Measurements from ENCODE around the gene CA12. TPM values are rescaled to one million over a fixed set of nuclear protein-coding genes. Genes with fewer than 3 reads are reported as not detected.

The CA12 gene
- total and polyA plus RNA-seq, 9 of the 15 experiments (the other 6 are each of a cell fraction or from before 2014, with no cell fraction given) = 0.01 to 0.78 (median 0.15) TPM; not detected in 1

DNA sequence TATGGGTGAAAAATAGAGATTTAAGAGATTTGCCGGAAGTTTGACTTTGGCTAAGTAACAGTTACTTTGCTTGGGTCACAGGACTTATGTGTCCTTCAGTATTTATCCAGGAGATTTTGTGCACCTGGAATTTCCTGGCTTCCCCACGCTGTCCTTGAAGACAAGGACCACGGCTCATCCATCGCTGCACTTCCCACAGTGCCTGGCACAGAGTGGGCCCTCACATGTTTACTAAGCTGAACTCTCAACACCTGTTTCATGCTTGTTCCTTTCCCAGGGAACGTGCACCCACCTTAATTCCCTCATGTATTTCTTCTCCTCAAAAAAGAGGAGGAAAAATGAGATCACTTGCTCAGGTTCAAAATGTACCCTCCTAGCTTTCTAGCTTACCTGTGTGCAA, 32.0 kb downstream of the CA12 start (continued):
- TF ChIP-seq ZNF695 (CRISPR knock-in tag; IDR thresholded peaks at IDR 0.05) (no peak), ZNF239 (CRISPR knock-in tag; IDR thresholded peaks at IDR 0.05) (no peak), ZNF830 (CRISPR knock-in tag; IDR thresholded peaks at IDR 0.05) (no peak), NBN (IDR thresholded peaks at IDR 0.05; ENCODE audit: low read depth) (no peak), ZNF584 (CRISPR knock-in tag; IDR thresholded peaks at IDR 0.05; ENCODE audit: low read depth) (no peak), TEAD2 (tag; IDR thresholded peaks at IDR 0.05) (no peak), BACH1 (tag; IDR thresholded peaks at IDR 0.05) (no peak), MCM7 (IDR thresholded peaks at IDR 0.05) (no peak), HDGF (IDR thresholded peaks at IDR 0.05) (no peak), JUND (IDR thresholded peaks at IDR 0.05; ENCODE audit: borderline replicate concordance, low read depth, low read length) (no peak), JUND (tag; IDR thresholded peaks at IDR 0.05; ENCODE audit: borderline replicate concordance, low read depth, low read length) (no peak)

DNA sequence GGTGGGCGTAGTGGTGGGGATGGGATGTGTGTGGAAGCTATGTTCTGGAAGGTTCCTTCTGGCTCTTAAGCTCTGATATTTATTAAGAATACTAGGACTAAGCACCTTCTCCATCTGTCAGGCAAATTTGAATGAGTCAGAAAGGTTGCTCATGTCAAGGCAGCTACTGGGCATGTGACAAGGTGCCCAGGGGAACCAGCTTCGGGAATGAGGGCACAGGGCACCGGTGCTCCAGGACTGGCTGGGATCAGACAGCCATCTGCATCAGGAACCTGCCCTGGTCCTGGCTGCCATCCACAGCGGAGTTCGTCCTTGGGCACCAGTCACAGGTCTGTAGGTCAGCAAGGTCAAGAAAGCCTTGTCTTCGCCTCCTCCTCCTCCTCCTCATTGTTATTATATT, 32.5 kb downstream of the CA12 start:
- ATAC-seq (no peak), DNase-seq (ENCODE audit: extremely low read depth in 1 of 4, low spot score in 3 of 4) (no peak), FAIRE-seq (no peak)
- ChIA-PET CTCF (ENCODE audit: low intra/inter-chr PET ratio) (no interaction called here), POLR2A (interaction anchor here (0.6 kb wide), 1 partner anchor 1114 kb away, joined by 4 read pairs; no protein-coding TSS in a partner anchor)
- TF ChIP-seq ZZZ3 (IDR thresholded peaks at IDR 0.05) = no peak
- no peak for TF ChIP-seq SMARCE1 (IDR thresholded peaks at IDR 0.05)
- TF ChIP-seq PHB2 (IDR thresholded peaks at IDR 0.05; ENCODE audit: low read depth) = no peak
- no peak for TF ChIP-seq SIN3B (IDR thresholded peaks at IDR 0.05; ENCODE audit: low read depth)
- no peak for TF ChIP-seq OTX1 (CRISPR knock-in tag; IDR thresholded peaks at IDR 0.05)
- TF ChIP-seq FOXK1 (CRISPR knock-in tag; IDR thresholded peaks at IDR 0.05; ENCODE audit: borderline replicate concordance) = no peak
- no peak for TF ChIP-seq ZEB2 (IDR thresholded peaks at IDR 0.05)
- TF ChIP-seq TRIM28 (IDR thresholded peaks at IDR 0.05) = no peak
- TF ChIP-seq ZNF184 (CRISPR knock-in tag; IDR thresholded peaks at IDR 0.05) = no peak
- TF ChIP-seq, protein P1, sequence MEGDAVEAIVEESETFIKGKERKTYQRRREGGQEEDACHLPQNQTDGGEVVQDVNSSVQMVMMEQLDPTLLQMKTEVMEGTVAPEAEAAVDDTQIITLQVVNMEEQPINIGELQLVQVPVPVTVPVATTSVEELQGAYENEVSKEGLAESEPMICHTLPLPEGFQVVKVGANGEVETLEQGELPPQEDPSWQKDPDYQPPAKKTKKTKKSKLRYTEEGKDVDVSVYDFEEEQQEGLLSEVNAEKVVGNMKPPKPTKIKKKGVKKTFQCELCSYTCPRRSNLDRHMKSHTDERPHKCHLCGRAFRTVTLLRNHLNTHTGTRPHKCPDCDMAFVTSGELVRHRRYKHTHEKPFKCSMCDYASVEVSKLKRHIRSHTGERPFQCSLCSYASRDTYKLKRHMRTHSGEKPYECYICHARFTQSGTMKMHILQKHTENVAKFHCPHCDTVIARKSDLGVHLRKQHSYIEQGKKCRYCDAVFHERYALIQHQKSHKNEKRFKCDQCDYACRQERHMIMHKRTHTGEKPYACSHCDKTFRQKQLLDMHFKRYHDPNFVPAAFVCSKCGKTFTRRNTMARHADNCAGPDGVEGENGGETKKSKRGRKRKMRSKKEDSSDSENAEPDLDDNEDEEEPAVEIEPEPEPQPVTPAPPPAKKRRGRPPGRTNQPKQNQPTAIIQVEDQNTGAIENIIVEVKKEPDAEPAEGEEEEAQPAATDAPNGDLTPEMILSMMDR (IDR thresholded peaks at IDR 0.05 in 2 of 3, conservative IDR thresholded peaks at IDR 0.05 in 1 of 3; ENCODE audit: insufficient read depth in 2 of 3, low read depth in 1 of 3, low read length in 3 of 3) = no peak
- peaks cover 11 to 13% of the 10 kb centered on the region in 2 experiments for H3K4me1 ChIP-seq (replicated peaks in 1 of 2; ENCODE audit: control insufficient read depth in 2 of 2, insufficient read depth in 2 of 2, low read length in 2 of 2)
- no peaks in the 10 kb centered on the region for H3K9me1 ChIP-seq (ENCODE audit: control insufficient read depth, insufficient read depth, low read length)
- no peaks in the 10 kb centered on the region for H4K20me1 ChIP-seq (replicated peaks; ENCODE audit: control insufficient read depth, insufficient read depth, low read length)
- in situ Hi-C loops (cut with MboI) = no loop called here
- no TSS peak for BruUV-seq (replicated peaks)
- no peak overlapping the region for H2AFZ ChIP-seq (ENCODE audit: low read depth, low read length)
- H3K27me3 ChIP-seq (ENCODE audit: control insufficient read depth in 2 of 2, insufficient read depth in 2 of 2, low read length in 2 of 2) = no peaks in the 10 kb centered on the region
- 44% methylated on average over 6 of the region's 6 CpGs for WGBS (ENCODE audit: insufficient coverage, low coverage, missing lambda C conversion rate)
- no peak overlapping the region for H3K27ac ChIP-seq (ENCODE audit: extremely low read depth, low read depth, low read length)
- H3K9me3 ChIP-seq (replicated peaks; ENCODE audit: control insufficient read depth, insufficient read depth, low read depth, low read length) = no peaks in the 10 kb centered on the region
- H3K4me2 ChIP-seq (ENCODE audit: insufficient read depth, low read length) = no peak overlapping the region
- H3K4me3 ChIP-seq = no peak overlapping the region
- H3K79me2 ChIP-seq (ENCODE audit: control insufficient read depth, insufficient read depth, low read length) = no peaks in the 10 kb centered on the region
- no peaks in the 10 kb centered on the region for H3K36me3 ChIP-seq (ENCODE audit: control insufficient read depth, insufficient read depth, low read length)
- intact Hi-C loops (cut with micrococcal nuclease) = no loop called here
- H3K9ac ChIP-seq (ENCODE audit: insufficient read depth in 1 of 2, low read depth in 2 of 2, low read length in 2 of 2) = no peak overlapping the region
